IPS-18c (cell line): ENCODE measurements around the gene ST8SIA4.

Experiments used
- H3K4me3 ChIP-seq: 2 replicates; pipeline ENCODE4 v1.7.0; 2013; ENCODE audit warnings: low read depth, mild to moderate bottlenecking, low read length, moderate library complexity; ENCODE audit not compliant: insufficient read depth
- H3K9me3 ChIP-seq: one replicate; pipeline ENCODE4 v1.6.1; 2013; ENCODE audit warnings: mild to moderate bottlenecking, low read length, moderate library complexity; ENCODE audit not compliant: control insufficient read depth, insufficient read depth

The ST8SIA4 gene

DNA sequence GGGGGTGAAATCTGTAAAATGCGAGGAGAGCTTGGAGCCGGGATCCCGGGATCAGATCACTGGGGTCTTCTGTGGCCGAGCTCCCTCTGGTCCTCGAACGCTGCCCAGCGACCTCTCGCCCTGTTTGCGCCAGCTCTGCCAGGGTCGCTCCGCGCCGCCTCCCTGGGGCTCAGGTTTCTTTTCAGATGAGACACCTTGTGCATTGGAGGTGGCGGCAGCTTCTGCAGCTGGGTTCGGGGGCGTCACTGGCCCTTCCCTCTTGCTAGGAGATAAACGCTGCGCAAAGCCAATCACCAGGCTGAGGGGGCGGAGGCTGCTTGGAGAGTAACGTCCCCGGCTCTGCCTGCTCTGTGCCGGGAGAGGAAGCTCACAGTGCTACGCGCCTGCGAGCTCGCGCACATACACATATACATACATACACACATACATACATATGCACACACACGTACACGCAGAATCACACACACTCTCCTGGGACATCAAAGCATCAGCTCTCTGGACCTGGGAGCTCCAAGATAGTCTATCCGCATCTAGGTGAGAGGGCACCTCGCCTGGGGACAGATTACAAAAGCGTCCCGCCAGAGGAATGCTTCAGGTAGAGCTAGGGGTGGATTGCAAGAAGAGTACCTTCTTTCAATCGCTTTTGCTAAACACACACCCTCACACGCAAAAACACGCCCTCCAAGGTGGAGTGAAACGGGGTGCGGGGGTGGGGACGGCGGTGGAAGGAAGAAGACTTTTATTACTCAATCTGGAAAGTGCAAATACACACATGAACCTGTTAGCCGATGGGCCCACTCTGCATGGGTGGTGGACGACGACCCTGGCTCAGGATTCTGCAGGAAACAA is at the start of gene ST8SIA4:
TSS of gene ST8SIA4 (minus strand) at position 244 of the 849 bp plus-strand sequence. CDS start 327 bp downstream, outside the sequence.
- peak within 1 kb of the TSS; percentile 54 for H3K4me3 ChIP-seq
- H3K9me3 ChIP-seq, result no peaks in the 10 kb centered on the region

DNA sequence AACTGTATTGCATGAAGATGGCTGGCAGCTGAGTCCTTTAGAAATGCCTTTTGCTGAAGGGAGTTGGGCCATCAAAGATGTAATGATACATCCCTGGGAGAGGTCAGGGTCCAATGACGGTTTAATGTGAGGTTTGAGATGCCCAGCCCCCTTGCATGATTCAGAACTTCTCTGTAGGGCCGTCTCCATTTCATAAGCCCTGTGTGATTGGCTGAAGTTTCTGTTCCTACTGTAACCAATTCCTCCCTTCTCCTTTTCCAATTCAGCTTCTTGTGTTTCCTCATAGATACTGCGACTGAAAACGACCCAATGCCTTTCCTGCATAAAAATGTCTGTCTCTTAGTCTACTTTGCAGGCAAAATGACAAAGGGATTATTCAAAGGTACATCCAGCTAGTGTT is 47.9 kb upstream of the ST8SIA4 start:
- no peaks in the 10 kb centered on the region for H3K9me3 ChIP-seq
- no peak overlapping the region for H3K4me3 ChIP-seq

DNA sequence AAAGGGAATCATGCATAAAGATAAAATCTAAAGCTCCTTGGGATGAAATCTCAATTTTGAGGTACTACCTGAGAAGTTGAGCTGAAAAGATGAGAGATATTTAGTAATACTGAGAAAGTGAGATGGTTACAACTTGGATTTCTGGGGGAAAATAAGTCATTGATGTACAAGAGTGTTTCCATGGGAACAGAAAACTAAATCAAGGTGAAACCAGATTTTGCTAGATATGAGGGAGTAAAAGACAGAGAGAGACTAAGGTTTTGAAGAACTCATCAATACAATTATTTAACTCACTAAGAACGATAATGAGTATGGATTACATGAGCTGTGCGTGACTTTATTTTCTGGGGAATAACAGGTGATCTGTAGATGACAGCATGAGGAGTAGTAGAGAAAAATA is 10.2 kb upstream of the ST8SIA4 start:
- H3K4me3 ChIP-seq, result no peak overlapping the region

DNA sequence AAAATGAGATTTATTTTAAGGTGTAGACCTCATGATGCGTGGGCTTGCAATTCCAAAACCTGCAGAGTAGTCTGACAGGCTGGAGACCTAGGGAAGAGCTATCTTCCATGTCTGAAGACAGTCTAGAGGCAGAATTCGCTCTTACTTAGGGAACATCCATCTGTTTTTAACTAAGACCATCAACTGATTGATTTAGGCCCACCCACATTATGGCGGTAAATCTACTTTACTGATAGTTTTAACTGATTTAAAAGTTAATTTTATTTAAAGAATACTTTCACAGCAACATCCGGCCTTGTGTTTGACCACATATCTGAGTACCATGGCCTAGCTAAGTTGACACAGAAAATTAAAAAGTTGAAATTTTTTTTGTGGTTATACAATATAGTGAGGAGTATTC is 6.0 kb upstream of the ST8SIA4 start:
- Histone ChIP-seq H3K9me3 (no peaks in the 10 kb centered on the region), H3K4me3 (no peak overlapping the region)

More for the DNA sequence above, 10.2 kb upstream of the ST8SIA4 start:
- H3K9me3 ChIP-seq, result no peaks in the 10 kb centered on the region

GRCh38 chr5:100905259-100905914 is 2.3 kb upstream of the ST8SIA4 start:
- no peak overlapping the region for H3K4me3 ChIP-seq
- H3K9me3 ChIP-seq, result no peaks in the 10 kb centered on the region

DNA sequence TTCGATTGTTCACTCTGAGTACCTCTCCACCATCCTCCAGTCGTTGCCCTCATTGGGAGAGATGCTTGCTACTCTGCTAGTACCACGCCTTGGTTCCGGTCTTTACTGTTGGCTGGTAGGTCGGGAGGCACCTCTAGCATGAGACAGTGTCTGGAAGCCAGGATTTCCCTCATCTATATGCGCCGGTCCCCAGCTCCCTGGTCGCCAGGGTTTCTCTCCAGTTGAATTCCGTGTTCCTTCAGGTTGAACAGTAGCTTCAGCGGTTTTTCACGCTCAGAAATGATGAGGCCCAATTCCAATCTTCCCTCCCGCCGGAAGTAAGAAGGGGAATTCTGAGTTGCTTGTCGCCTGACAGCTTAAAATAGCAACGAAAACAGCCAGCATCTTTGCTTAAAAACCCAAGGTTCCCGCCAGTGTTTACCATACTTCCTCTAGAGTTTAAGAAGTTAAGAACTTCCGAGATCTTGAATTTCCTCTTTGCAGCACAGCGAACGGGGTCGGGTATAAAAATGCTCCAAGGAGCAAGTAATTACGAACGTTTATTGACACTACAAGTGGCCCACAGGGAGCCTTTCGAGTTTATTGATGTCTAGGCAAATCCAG is 1.3 kb upstream of the ST8SIA4 start:
- peak overlapping the region; percentile 54; the same call in 1 of the 2 replicates for H3K4me3 ChIP-seq
- no peaks in the 10 kb centered on the region for H3K9me3 ChIP-seq

DNA sequence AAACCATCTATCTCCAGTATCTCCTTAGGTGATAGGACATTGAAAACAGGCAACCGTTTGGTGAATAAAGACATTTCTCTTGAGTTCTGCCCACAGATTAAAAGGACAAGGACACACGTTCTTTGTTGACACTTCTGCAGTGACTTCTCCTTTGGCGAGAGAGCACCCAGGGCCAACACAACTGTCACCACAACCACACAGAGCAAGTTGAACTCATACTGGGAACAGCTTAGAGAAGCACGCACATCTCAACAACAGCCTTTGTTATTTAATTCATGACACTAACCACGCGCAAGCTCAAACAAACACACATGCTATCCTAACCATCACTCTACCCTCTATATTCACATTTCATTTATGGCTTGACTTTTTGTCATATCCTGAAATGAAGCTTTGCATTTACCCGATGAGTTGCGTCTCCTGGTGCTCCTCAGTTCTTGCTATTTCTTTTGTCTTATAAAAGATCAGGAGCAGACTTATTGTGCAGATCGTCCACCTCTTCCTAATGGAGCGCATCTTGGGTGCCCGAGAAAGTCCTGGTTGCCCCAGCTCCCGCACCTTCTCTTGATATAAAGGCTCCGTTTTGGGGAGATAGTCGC is 543 bp downstream of the ST8SIA4 start:
- peak overlapping the region; percentile 54 for H3K4me3 ChIP-seq
- no peaks in the 10 kb centered on the region for H3K9me3 ChIP-seq

- Histone ChIP-seq H3K4me3 (no peak overlapping the region; the same call in 1 of the 2 replicates), H3K9me3 (no peaks in the 10 kb centered on the region)
Observed at GRCh38 chr5:100901821-100902341, 1.2 kb downstream of the ST8SIA4 start.

DNA sequence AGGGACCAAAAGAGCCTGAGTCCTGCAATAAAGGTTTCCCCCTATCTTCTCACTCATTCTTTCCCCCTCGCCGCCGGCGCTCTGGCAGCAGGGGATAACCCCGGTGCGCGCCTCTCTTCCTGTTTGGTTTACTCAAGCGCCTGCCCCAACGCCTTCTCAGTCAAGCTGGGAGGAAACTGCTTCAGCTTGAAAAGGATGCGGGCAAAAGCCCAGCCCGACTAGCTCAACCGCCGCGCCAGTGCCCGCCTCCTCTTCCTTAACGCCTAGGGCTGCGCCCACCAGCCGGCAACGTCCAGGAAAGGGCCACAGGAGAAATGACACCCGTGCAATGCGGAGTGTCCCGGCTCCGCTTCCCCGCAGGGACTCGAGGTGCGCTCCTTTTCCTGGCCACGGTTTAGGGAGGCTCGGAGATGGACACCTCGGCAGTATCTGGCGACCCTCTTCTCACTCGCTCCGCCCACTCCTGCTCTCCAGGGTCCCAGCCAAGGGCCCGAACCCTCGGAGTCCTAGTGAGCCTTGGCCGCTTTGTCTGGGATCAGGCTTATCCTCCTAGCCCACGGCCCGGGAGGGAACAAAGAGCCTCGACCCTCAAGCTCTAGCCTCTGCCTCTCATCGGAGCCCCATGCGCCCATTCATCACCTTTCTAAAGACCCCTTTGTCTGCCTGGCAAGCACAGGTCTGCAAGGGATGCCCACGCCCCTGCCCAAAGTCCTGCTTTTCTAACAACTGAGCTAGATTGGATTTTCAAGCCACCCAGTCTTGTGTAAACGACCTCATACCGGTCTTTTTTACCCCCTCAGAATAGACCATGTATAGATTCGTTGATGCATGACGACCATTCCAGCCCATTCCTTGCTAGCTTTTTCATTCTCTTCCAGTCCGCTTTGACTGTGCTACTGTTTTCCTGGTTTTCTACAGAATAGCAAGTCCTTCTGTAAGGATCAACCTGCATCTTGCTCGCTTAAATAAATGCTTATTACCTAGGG is 2.0 kb downstream of the ST8SIA4 start:
- H3K4me3 ChIP-seq, result peak overlapping the region; percentile 50
- no peaks in the 10 kb centered on the region for H3K9me3 ChIP-seq

- no peaks in the 10 kb centered on the region for H3K9me3 ChIP-seq
- H3K4me3 ChIP-seq, result peak overlapping the region; percentile 42
Observed at GRCh38 chr5:100900142-100900795, 2.8 kb downstream of the ST8SIA4 start.

GRCh38 chr5:100899675-100900074 is 3.4 kb downstream of the ST8SIA4 start:
- Histone ChIP-seq H3K9me3 (no peaks in the 10 kb centered on the region), H3K4me3 (no peak overlapping the region)

DNA sequence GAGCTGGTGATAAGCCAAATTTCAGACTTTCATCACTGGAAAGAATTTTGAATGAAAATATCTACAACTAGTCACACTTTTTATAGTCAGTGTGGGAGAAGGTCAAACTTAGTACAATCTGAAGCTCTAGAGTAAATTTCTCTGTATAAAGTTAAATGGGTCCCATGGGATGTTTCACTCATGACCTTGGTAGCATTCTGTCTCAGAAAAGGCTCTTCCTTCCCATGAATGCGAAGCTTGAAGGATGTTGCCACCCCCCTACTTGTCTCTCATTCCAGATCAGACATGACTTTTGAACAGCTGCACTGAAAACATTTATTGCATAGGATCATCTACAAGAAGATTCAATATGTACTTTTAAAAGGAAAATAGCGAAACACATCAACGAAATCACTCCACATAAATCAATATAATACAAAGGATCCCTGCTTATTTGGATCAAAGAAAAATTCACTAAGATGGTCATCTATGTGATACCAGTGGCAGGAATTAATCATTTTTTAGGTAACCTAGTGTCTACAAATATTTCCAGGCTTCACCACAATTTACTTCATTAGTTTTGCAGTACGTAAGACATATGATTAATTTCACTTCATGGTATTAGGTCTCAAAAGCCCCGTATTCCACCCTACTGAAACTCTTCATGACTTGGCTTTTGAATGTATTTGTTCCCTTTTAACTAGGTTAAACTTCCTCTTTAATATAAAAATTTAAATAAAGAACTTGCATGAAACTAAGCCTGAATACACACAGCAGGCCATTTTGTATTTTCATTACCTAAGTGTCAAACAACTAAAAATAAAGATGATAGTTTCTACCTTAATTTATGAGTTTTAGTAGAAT is 4.4 kb downstream of the ST8SIA4 start:
- Histone ChIP-seq H3K9me3 (no peaks in the 10 kb centered on the region), H3K4me3 (no peak overlapping the region)

DNA sequence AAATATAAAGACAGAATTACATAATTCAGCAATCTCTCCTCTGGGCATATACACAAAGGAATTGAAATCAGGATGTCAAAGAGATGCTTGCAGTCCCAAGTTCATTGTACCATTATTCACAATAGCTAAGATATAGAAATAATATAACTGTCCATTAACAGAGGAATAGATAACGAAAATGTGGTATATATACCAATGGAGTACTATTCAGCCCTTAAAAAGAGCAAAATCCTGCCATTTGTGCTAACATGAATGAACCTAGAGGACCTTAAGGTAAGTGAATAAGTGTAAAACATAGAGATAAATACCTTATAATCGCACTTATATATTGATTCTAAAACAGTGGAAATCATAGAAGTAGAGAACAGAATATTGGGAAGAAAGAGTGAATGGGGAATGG is 7.0 kb downstream of the ST8SIA4 start:
- Histone ChIP-seq H3K9me3 (no peaks in the 10 kb centered on the region), H3K4me3 (no peak overlapping the region)

GRCh38 chr5:100890461-100891008 is 12.5 kb downstream of the ST8SIA4 start:
- Histone ChIP-seq H3K9me3 (no peaks in the 10 kb centered on the region), H3K4me3 (no peak overlapping the region)

GRCh38 chr5:100889896-100890295 is 13.2 kb downstream of the ST8SIA4 start:
- Histone ChIP-seq H3K4me3 (no peak overlapping the region), H3K9me3 (no peaks in the 10 kb centered on the region)
